WTC11 (cell line): ENCODE measurements around the gene HAUS2.

Experiments
- CREB1 ChIP-seq: sonication (generic); formaldehyde crosslinking; IDR thresholded peaks from 2 replicates; pipeline ENCODE4 v1.8.0; 2023; ENCODE audit warnings: mild to moderate bottlenecking, missing genetic modification reagents
- GTF2I ChIP-seq: fragments of 250-450 bp; sonication (Bioruptor Pico); conservative IDR thresholded peaks from 2 replicates; pipeline ENCODE4 v1.4.0; 2021; ENCODE audit warnings: mild to moderate bottlenecking
- IRF2 ChIP-seq: sonication (generic); formaldehyde crosslinking; IDR thresholded peaks from 2 replicates; pipeline ENCODE4 v1.8.0; 2022; ENCODE audit warnings: low read depth, missing genetic modification reagents, borderline replicate concordance
- MXD4 ChIP-seq: fragments of 250-450 bp; sonication (Bioruptor Pico); IDR thresholded peaks from 2 replicates; pipeline ENCODE4 v1.8.0; 2021; ENCODE audit warnings: mild to moderate bottlenecking, moderate library complexity, borderline replicate concordance
- NFATC4 ChIP-seq: fragments of 250-450 bp; sonication (Bioruptor Pico); IDR thresholded peaks from 2 replicates; pipeline ENCODE4 v1.9.0; 2021; ENCODE audit warnings: mild to moderate bottlenecking
- ZNF121 ChIP-seq: sonication (generic); formaldehyde crosslinking; IDR thresholded peaks from 2 replicates; pipeline ENCODE4 v1.8.0; 2023; ENCODE audit warnings: missing genetic modification reagents
- TF ChIP-seq, protein P1 (sequence below): fragments of 200-600 bp; IDR thresholded peaks from 2 replicates; pipeline ENCODE4 v1.8.0; 2022; ENCODE audit warnings: antibody characterized with exemption
- TF ChIP-seq, protein P2 (sequence below): sonication (generic); formaldehyde crosslinking; IDR thresholded peaks from 2 replicates; pipeline ENCODE4 v1.8.1; 2023; ENCODE audit warnings: mild to moderate bottlenecking, missing genetic modification reagents, moderate library complexity
- TF ChIP-seq, protein P3 (sequence below): sonication (generic); formaldehyde crosslinking; IDR thresholded peaks from 2 replicates; pipeline ENCODE4 v1.8.1; 2023; ENCODE audit warnings: mild to moderate bottlenecking, missing genetic modification reagents
- TF ChIP-seq, protein P4 (sequence below): sonication (generic); formaldehyde crosslinking; conservative IDR thresholded peaks from 2 replicates; pipeline ENCODE4 v1.8.1; 2022; ENCODE audit warnings: mild to moderate bottlenecking, missing genetic modification reagents
- TF ChIP-seq, protein P5 (sequence below): sonication (generic); formaldehyde crosslinking; IDR thresholded peaks from 2 replicates; pipeline ENCODE4 v1.8.1; 2022; ENCODE audit warnings: mild to moderate bottlenecking, missing genetic modification reagents, moderate library complexity, borderline replicate concordance
- TF ChIP-seq, protein P6 (sequence below): sonication (generic); formaldehyde crosslinking; IDR thresholded peaks from 2 replicates; pipeline ENCODE4 v1.8.1; 2022; ENCODE audit warnings: missing genetic modification reagents, borderline replicate concordance
- TF ChIP-seq, protein P7 (sequence below): sonication (generic); formaldehyde crosslinking; IDR thresholded peaks from 2 replicates; pipeline ENCODE4 v1.8.1; 2023; ENCODE audit warnings: mild to moderate bottlenecking, missing genetic modification reagents, borderline replicate concordance

DNA sequence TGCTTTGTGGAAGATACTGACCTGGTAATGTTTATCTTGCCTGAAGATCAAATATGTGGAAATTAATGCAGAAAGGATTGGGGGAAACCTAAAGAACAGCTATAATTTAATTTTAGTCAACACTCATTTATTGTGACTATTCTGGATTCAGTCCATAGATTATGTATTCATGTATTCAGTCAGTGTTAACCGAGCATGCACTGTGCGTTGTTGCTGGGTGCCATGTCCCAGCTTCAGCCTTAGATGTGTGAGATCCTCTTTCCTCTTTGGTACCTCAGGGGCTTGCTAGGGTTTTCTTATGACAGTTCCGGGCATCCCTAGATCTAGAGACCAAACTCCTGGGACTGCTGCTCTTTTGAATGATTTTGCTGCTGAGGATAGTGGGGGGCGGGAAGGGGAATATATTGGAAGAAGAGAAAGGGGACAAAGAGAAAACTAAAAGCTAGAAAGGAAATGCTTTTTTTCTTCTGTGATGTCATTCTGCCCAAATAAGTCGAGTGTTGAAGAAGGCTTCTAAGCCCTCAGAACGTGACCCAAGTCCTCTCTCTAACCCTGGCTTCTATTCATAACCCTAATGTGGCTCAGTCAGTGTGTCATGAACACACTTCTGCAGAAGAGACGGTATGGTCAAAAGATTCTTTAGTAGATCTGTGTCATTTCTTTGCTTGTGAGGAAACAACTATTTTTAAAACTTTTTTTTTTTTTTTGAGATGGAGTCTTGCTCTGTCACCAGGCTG lies 60.3 kb downstream of the HAUS2 start:
- TF ChIP-seq, protein P1, sequence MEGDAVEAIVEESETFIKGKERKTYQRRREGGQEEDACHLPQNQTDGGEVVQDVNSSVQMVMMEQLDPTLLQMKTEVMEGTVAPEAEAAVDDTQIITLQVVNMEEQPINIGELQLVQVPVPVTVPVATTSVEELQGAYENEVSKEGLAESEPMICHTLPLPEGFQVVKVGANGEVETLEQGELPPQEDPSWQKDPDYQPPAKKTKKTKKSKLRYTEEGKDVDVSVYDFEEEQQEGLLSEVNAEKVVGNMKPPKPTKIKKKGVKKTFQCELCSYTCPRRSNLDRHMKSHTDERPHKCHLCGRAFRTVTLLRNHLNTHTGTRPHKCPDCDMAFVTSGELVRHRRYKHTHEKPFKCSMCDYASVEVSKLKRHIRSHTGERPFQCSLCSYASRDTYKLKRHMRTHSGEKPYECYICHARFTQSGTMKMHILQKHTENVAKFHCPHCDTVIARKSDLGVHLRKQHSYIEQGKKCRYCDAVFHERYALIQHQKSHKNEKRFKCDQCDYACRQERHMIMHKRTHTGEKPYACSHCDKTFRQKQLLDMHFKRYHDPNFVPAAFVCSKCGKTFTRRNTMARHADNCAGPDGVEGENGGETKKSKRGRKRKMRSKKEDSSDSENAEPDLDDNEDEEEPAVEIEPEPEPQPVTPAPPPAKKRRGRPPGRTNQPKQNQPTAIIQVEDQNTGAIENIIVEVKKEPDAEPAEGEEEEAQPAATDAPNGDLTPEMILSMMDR, result no peak
- TF ChIP-seq, protein P2, sequence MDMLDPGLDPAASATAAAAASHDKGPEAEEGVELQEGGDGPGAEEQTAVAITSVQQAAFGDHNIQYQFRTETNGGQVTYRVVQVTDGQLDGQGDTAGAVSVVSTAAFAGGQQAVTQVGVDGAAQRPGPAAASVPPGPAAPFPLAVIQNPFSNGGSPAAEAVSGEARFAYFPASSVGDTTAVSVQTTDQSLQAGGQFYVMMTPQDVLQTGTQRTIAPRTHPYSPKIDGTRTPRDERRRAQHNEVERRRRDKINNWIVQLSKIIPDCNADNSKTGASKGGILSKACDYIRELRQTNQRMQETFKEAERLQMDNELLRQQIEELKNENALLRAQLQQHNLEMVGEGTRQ, result no peak
- TF ChIP-seq MXD4 (CRISPR knock-in tag), result no peak
- no peak for TF ChIP-seq CREB1 (CRISPR knock-in tag)
- no peak for TF ChIP-seq GTF2I (CRISPR knock-in tag)
- no peak for TF ChIP-seq IRF2 (CRISPR knock-in tag)
- TF ChIP-seq, protein P3, sequence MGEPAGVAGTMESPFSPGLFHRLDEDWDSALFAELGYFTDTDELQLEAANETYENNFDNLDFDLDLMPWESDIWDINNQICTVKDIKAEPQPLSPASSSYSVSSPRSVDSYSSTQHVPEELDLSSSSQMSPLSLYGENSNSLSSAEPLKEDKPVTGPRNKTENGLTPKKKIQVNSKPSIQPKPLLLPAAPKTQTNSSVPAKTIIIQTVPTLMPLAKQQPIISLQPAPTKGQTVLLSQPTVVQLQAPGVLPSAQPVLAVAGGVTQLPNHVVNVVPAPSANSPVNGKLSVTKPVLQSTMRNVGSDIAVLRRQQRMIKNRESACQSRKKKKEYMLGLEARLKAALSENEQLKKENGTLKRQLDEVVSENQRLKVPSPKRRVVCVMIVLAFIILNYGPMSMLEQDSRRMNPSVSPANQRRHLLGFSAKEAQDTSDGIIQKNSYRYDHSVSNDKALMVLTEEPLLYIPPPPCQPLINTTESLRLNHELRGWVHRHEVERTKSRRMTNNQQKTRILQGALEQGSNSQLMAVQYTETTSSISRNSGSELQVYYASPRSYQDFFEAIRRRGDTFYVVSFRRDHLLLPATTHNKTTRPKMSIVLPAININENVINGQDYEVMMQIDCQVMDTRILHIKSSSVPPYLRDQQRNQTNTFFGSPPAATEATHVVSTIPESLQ, result no peak
- TF ChIP-seq, protein P4, sequence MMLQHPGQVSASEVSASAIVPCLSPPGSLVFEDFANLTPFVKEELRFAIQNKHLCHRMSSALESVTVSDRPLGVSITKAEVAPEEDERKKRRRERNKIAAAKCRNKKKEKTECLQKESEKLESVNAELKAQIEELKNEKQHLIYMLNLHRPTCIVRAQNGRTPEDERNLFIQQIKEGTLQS (CRISPR knock-in tag), result no peak
- no peak for TF ChIP-seq NFATC4 (CRISPR knock-in tag)
- TF ChIP-seq, protein P5, sequence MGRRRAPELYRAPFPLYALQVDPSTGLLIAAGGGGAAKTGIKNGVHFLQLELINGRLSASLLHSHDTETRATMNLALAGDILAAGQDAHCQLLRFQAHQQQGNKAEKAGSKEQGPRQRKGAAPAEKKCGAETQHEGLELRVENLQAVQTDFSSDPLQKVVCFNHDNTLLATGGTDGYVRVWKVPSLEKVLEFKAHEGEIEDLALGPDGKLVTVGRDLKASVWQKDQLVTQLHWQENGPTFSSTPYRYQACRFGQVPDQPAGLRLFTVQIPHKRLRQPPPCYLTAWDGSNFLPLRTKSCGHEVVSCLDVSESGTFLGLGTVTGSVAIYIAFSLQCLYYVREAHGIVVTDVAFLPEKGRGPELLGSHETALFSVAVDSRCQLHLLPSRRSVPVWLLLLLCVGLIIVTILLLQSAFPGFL, result no peak
- TF ChIP-seq, protein P6, sequence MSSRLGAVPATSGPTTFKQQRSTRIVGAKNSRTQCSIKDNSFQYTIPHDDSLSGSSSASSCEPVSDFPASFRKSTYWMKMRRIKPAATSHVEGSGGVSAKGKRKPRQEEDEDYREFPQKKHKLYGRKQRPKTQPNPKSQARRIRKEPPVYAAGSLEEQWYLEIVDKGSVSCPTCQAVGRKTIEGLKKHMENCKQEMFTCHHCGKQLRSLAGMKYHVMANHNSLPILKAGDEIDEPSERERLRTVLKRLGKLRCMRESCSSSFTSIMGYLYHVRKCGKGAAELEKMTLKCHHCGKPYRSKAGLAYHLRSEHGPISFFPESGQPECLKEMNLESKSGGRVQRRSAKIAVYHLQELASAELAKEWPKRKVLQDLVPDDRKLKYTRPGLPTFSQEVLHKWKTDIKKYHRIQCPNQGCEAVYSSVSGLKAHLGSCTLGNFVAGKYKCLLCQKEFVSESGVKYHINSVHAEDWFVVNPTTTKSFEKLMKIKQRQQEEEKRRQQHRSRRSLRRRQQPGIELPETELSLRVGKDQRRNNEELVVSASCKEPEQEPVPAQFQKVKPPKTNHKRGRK (CRISPR knock-in tag), result no peak
- no peak for TF ChIP-seq ZNF121 (CRISPR knock-in tag)
- TF ChIP-seq, protein P7, sequence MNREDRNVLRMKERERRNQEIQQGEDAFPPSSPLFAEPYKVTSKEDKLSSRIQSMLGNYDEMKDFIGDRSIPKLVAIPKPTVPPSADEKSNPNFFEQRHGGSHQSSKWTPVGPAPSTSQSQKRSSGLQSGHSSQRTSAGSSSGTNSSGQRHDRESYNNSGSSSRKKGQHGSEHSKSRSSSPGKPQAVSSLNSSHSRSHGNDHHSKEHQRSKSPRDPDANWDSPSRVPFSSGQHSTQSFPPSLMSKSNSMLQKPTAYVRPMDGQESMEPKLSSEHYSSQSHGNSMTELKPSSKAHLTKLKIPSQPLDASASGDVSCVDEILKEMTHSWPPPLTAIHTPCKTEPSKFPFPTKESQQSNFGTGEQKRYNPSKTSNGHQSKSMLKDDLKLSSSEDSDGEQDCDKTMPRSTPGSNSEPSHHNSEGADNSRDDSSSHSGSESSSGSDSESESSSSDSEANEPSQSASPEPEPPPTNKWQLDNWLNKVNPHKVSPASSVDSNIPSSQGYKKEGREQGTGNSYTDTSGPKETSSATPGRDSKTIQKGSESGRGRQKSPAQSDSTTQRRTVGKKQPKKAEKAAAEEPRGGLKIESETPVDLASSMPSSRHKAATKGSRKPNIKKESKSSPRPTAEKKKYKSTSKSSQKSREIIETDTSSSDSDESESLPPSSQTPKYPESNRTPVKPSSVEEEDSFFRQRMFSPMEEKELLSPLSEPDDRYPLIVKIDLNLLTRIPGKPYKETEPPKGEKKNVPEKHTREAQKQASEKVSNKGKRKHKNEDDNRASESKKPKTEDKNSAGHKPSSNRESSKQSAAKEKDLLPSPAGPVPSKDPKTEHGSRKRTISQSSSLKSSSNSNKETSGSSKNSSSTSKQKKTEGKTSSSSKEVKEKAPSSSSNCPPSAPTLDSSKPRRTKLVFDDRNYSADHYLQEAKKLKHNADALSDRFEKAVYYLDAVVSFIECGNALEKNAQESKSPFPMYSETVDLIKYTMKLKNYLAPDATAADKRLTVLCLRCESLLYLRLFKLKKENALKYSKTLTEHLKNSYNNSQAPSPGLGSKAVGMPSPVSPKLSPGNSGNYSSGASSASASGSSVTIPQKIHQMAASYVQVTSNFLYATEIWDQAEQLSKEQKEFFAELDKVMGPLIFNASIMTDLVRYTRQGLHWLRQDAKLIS (CRISPR knock-in tag), result no peak
